Muscle of arm (tissue), 12 donors: Measurements from ENCODE around the gene MAP2. TPM values are rescaled to one million over a fixed set of nuclear protein-coding genes. Genes with fewer than 3 reads are reported as not detected.

Source experiments
- DNase-seq: peaks from one replicate; pipeline ENCODE4 v3.0.0-alpha.2; 2013
- polyA plus RNA-seq, 12 donors: library from polyadenylated mRNA; unstranded; fragments of 120-200 nt; gene quantifications; one replicate each; pipeline ENCODE4 v1.2.1, GENCODE V29; 2013; ENCODE audit not compliant: insufficient read length in 12 of 12

Gene MAP2
- polyA plus RNA-seq, 12 donors = 8.8 to 21.1 (median 11.3) TPM; not detected in 1

GRCh38 chr2:209532321-209532720, 108.5 kb downstream of the MAP2 start:
- no peak for DNase-seq

- DNase-seq = no peak
Measured at GRCh38 chr2:209533391-209533790, 109.5 kb downstream of the MAP2 start.

GRCh38 chr2:209534228-209534627, 110.4 kb downstream of the MAP2 start:
- DNase-seq = no peak

- no peak for DNase-seq
Measured at GRCh38 chr2:209536363-209536762, 112.5 kb downstream of the MAP2 start.

GRCh38 chr2:209547726-209548125, 123.9 kb downstream of the MAP2 start:
- no peak for DNase-seq

- no peak for DNase-seq
Measured at GRCh38 chr2:209549589-209549988, 125.7 kb downstream of the MAP2 start.

- no peak for DNase-seq
Measured at GRCh38 chr2:209553913-209554312, 130.1 kb downstream of the MAP2 start.

- no peak for DNase-seq
Measured at GRCh38 chr2:209556354-209556961, 132.6 kb downstream of the MAP2 start.

- no peak for DNase-seq
Measured at GRCh38 chr2:209560911-209561310, 137.1 kb downstream of the MAP2 start.

- no peak for DNase-seq
Measured at GRCh38 chr2:209563453-209563852, 139.6 kb downstream of the MAP2 start.

- DNase-seq = no peak
Measured at GRCh38 chr2:209564816-209565215, 141.0 kb downstream of the MAP2 start.

GRCh38 chr2:209565896-209566582, 142.2 kb downstream of the MAP2 start:
- no peak for DNase-seq

- no peak for DNase-seq
Measured at GRCh38 chr2:209570194-209570593, 146.3 kb downstream of the MAP2 start.

- no peak for DNase-seq
Measured at GRCh38 chr2:209574515-209574914, 150.7 kb downstream of the MAP2 start.

GRCh38 chr2:209577376-209578357, 153.8 kb downstream of the MAP2 start:
- no peak for DNase-seq

- peak; percentile 11 for DNase-seq
Measured at GRCh38 chr2:209578394-209579001, 154.7 kb downstream of the MAP2 start.

- DNase-seq = peak; percentile 35
Measured at GRCh38 chr2:209579230-209579749, 155.4 kb downstream of the MAP2 start.

GRCh38 chr2:209581040-209581439, 157.2 kb downstream of the MAP2 start:
- DNase-seq = no peak

GRCh38 chr2:209582281-209582680, 158.4 kb downstream of the MAP2 start:
- DNase-seq = no peak

- DNase-seq = no peak
Measured at GRCh38 chr2:209584472-209584871, 160.6 kb downstream of the MAP2 start.

GRCh38 chr2:209584915-209585314, 161.1 kb downstream of the MAP2 start:
- no peak for DNase-seq

- DNase-seq = no peak
Measured at GRCh38 chr2:209591021-209591420, 167.2 kb downstream of the MAP2 start.
